Left colon (tissue), 2 donors: ENCODE results near the gene XPO1. TPM values are rescaled to one million over a fixed set of nuclear protein-coding genes. Genes with fewer than 3 reads are reported as not detected.
"Not testable (repeated sequence)": the region's sequence is repeated elsewhere in the genome, so short reads cannot be mapped to it uniquely, and the experiment has no call there.

Experiments
- ATAC-seq: fragments of 200-7000 bp; cut with Tn5 transposase; one replicate; pipeline ENCODE4 v1.9.1; 2020; ENCODE audit warnings: mild to moderate bottlenecking, moderate library complexity
- DNase-seq, 2 donors: peaks; one replicate each; pipeline ENCODE4 v3.0.0-alpha.2; 2020
- intact Hi-C, 2 donors: fragments of 100-400 bp; cut with DNase I in 1 of 2; cut with micrococcal nuclease in 1 of 2; formaldehyde crosslinking; loops; one replicate each; pipeline versions ENCODE4 v1.11.2 to v1.14.0; 2022; cut with DNase I, micrococcal nuclease
- total RNA-seq, 2 donors: library from RNA; stranded (reverse); fragmentation: NEBNext Ultra II Directional; extraction: Animal tissue kit (Norgen Biotek cat#: 25700); gene quantifications; one replicate each; pipeline ENCODE4 v1.2.1, GENCODE V29; 2021
- donor health status: DM: no; HTN: no; CAD: no.
- donor health status: DM: yes; HTN: yes; CAD: no.

XPO1 gene
- total RNA-seq, 2 donors from 2014 or later, result 58.3 to 62.6 TPM

DNA sequence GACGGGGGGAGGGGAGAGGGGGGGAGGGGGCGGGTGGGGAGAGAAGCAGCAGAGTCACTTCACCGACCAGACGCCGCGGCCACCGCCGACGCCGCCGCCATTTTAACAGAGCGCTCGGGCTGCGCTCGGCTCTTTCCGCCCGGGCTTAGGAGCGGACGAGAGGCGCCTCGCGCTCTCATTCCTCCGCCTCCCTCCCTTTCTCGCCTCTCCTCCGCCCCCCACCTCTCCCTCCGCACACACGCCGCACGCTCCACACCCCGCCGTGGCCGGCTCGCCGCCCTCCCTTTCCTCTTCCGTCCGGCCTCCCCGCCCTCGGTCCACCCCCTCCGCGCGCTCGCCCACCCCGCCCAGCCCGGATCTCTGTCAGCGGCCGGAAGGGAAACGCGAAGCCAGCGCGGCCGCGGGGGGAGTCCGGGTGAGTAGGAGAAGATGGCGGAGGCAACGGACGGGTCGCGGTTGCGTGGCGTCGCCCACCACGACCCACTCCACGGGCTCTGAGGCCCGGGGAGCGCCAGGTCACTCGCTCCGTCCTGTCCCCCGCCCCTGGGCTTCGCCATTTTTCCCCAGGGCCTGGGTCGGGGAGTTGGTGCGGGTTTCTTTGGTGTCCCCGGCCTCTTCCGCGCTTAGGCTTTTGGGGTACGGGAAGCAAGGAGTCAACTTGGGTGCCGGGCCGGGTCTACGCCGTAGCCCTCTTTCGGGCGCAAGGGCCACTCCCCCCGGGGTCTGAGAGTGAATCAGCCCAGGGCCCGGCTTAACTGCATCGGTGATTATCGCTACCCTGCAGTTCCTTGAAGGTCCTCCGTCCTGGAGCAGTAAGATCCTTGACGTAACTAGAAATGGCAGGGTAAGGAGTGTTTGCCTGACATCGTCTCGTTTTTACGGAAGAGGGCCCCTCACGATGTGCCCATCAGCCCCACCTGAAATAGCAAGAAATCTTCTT lies 66.9 kb downstream of the XPO1 start, which contains the start of gene USP34:
USP34 (minus strand) TSS at position 123 of the 940 bp plus-strand sequence. CDS start 395 bp downstream, outside the sequence.
- DNase-seq, result peak; percentile 96 to 97
- intact Hi-C loops, result no loop called here
- peak; percentile 88 for ATAC-seq

DNA sequence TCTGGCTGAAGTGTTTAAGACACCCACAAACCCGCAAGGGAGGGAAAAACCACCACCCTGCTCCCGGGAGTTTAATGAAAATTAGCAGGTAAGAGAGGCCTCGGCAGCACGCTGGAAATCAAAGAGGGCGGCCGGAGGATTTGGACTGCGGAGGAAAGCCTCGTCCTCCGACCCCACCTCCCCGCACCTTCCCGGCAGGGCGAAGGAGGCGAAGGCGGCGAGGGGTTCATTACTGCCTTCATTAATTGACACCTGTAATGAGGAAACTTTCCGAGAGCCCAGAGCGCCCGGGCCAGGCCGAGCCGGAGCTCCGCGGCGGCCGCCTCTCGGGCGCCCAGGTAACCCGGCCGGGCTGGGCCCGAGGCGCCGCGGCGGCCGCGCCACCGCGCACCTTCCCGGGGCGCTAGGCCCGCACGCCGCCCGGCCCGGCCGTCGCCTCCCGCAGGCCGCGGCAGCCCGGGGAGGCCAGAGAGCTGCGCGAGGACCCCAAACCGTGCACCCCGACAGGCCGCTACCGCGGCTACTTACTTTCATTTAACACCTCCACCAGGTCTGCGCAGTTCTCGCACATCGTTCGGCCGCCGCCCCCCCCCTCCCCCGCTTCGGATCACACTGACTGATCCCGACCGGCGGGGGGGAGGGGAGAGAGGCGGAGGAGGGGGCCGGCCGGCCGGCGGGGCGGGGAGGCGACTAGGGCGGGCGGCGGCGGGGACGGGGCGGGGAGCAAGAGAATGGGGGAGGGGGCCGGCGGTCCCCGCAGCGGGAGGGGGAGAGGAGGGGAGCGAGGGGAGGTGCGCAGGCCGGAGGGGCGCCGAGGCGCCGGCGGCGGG lies 67.8 kb downstream of the XPO1 start:
- intact Hi-C loops, result no loop called here
- DNase-seq (peak; percentile 90 to 94), ATAC-seq (peak; percentile 70)

DNA sequence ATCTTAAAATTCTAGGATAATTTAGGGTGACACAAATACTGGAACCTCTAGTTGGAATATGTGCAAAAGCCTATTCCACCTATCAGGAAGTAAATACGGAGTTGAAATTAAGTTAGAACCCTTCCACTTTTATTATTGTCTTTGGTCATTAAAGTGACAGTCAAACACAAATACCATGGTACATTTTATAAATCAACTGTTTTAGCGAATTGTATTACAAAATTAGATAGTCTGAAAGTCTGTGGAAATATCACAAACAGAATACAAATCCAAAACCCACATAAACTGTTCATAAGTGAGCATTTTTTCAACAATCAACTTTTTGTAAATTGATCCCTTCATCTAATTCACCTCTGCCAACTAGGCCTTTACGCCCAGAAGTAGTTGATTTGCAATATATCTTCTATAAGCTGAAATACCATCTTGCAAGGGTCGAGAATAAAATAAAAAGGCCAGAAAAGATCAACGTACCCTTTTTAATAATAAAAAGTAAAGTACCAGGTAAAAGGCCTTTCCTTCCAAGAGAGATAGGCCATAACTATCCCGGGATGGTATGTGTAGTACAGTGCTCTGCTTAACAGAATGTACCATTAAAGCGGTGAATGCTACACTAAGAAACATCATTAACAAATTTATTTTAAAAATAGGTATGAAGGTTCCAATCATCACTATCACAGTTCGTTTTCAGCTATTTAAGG lies 68.6 kb downstream of the XPO1 start:
- ATAC-seq (no peak), DNase-seq (no peak)
- intact Hi-C loops, result no loop called here

DNA sequence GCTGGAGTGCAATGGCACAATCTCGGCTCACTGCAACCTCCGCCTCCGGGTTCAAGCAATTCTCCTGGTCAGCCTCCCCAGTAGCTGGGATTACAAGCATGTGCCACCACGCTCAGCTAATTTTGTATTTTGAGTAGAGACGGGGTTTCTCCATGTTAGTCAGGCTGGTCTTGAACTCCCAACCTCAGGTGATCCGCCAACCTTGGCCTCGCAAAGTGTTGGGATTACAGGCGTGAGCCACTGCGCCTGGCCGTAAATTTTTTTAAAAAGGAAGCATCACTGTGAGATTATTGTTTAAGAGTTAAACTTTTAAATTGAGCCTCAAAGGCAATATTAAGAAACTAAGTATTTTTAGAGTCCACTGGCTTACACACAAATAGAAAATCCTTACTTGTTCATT lies 69.9 kb downstream of the XPO1 start:
- ATAC-seq, intact Hi-C loops, DNase-seq: not testable (repeated sequence)

DNA sequence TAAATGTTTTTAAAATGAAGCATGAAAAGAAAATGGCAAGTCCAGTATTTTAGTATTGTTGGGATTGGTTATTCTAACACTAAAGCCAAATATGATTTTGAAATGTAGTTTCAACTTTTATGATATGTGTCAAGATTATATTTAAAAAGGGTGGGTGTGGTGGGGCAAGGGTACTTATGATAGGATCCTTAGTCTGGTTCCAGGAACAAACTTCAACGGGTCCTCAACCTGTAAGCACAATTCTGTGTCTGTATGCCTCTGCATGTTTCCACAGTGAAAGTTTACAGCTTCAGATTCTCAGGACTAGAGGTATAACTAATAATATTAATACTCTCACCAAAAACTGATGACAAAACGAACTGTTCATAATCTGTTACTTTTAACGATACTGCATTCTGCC lies 73.1 kb downstream of the XPO1 start:
- DNase-seq, result no peak
- peak; percentile 63 for ATAC-seq
- intact Hi-C loops, result no loop called here

DNA sequence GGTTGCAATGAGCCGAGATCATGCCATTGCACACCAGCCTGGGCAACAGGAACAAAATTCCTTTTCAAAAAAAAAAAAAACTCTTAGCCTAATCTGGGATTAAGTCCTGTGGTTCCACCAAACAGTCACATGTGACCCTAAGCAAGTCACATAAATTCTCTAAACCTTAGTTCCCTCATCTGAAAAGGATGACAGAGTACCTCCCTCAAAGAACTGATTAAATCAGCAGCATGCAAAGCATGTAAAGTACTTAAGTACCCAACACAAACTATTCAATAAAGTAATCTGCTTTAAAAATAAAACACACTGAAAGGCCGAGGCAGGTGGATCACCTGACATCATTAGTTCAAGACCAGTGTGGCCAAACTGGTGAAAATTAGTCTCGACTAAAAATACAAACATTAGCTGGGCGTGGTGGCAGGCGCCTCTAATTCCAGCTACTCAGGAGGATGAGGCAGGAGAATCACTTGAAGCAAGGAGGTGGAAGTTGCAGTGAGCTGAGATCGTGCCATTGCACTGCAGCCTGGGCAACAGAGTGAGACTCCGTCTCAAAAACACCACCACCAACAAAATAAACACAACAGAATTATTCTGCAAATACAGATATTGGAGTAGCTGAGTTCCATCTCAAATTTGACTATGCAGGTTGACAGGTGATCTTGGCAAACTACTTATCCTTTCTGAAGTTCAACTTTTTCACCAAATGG lies 74.2 kb downstream of the XPO1 start:
- intact Hi-C loops, result no loop called here
- DNase-seq, result no peak
- ATAC-seq, result no peak

DNA sequence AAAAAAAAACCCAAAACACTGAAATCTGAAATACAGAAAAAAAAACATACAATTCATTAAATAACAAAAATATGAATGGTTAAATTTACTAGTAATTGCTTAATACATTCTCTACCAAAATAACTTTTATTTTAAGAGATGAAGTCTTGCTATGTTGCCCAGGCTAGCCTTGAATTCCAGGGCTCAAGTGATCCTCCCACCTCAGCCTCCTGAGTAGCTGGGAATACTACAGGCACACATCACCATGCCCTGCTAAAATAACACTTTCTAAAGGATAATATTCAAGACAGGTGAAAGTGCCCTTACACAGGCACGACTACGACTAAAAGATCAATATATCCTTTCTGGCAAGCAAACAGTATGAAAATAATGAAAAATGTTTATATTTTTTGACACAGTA lies 76.8 kb downstream of the XPO1 start:
- intact Hi-C loops, result no loop called here
- no peak for ATAC-seq

DNA sequence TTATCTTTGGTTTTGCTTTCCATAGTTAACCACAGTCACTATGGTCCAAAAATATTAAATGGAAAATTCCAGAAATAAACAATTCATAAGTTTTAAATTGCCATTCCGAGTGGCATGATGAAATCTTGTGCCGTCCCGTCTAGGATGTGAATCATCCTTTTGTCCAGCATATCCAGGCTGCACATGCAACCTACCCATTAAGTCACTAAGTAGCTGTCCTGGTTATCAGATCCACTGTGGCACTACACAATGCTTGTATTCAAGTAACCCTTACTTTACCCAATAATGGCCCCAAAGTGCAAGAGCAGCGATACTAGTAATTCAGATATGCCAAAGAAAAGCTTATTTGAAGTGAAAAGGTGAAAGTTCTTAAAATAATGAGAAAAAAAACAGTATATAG lies 78.0 kb downstream of the XPO1 start:
- ATAC-seq (no peak), DNase-seq (no peak)
- intact Hi-C loops, result no loop called here

More for the DNA sequence above, 76.8 kb downstream of the XPO1 start:
- no peak for DNase-seq

DNA sequence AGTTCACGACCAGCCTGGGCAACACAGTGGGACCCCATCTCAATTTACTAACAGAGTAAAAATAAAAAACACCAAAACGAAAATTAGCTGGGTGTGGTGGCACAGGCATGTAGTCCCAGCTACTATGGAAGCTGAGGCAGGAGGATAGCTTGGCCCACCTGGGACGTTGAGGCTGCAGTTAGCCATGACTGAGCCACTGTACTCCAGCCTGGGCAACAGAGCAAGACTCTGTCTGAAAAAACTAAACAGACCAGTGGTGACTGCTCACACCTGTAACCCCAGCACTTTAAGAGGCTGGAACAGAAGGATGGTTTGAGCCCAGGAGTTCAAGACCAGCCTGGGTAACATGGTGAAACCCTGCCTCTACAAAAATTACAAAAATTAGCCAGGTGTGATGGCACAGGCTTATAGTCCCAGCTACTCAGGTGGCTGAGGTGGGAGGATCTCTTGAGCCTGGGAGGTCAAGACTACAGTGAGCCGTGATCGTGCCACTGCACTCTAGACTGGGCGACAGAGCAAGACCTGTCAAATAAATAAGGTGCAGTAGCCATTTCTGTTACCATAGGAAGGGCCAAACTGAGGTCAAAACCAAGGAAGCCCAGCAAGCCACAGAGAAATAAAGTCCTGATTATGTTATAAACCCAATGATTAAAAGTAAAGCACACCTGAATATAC lies 81.3 kb downstream of the XPO1 start:
- no peak for DNase-seq
- intact Hi-C loops, result no loop called here
- no peak for ATAC-seq

DNA sequence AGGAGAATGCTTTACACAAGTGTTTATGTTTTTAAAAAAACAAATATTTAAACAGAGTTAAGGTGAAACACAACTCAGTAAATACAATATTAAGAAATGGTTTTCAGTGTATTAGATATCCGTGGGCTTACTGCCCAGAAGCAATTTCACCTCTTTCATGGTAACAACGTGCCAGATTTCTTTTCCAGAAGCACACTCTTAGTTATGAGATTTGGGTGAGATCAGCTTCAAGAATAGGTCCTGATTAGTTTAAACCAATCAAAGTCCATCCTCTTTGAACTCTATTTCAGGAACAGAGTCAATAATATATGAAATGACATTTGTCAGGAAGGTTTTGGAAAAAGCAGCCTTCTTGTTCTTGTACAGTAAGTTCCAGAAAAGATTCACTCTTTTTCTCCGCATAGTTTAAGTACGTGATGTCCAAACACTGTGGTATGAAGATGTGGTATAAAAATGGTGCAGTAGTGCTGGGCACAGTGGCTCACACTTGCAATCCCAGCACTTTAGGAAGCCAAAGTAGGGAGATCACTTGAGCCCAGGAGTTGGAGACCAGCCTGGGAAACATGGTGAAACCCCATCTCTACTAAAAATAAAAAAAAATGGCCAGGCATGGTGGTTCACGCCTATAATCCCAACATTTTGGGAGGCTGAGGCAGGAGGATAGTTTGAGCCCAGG lies 81.9 kb downstream of the XPO1 start:
- DNase-seq (no peak), ATAC-seq (peak; percentile 45)
- intact Hi-C loops, result no loop called here

DNA sequence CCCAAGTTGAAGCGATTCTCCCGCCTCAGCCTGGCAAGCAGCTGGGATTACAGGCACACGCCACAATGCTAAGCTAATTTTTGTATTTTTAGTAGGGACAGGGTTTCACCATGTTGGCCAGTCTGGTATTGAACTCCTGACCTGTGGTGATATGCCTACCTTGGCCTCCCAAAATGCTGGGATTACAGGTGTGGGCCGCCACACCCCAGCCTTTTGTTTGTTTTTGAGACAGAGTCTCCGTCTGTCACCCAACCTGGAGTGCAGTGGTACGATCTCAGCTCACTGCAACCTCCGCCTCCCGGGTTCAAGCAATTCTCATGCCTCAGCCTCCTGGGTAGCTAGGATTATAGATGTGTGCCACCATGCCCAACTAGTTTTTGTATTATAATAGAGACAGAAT lies 83.2 kb downstream of the XPO1 start:
- intact Hi-C loops, ATAC-seq, DNase-seq: not testable (repeated sequence)

DNA sequence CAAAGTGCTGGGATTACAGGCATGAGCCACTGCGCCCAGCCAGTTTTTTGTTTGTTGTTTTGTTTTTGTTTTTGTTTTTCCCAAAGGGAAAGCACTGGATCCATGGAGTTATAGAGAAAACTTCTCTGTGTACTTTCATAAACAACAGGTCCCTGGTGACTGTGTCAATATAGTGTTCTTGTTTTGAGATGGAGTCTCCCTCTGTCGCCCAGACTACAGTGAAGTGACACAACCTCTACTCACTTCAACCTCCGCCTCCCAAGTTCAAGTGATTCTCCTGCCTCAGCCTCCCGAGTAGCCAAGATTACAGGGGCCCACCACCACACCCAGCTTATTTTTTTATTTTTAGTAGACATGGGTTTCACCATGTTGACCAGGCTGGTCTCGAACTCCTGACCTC lies 83.8 kb downstream of the XPO1 start:
- intact Hi-C loops, result no loop called here
- DNase-seq (no peak), ATAC-seq (no peak)

DNA sequence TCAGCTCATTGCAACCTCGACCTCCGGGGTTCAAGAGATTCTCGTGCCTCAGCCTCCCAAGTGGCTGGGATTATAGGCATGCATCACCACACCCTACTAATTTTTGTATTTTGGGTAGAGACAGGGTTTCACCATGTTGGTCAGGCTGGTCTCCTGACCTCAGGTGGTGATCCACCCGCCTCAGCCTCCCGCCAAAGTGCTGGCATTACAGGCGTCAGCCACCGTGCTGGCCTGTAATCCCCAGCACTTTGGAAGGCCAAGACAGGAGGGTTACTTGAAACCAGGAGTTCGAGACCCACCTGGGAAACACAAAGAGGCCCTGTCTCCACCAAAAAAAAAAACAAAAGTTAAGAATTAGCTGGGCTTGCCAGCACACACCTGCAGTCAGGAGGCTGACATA lies 85.8 kb downstream of the XPO1 start:
- intact Hi-C loops, result no loop called here
- DNase-seq, result no peak

DNA sequence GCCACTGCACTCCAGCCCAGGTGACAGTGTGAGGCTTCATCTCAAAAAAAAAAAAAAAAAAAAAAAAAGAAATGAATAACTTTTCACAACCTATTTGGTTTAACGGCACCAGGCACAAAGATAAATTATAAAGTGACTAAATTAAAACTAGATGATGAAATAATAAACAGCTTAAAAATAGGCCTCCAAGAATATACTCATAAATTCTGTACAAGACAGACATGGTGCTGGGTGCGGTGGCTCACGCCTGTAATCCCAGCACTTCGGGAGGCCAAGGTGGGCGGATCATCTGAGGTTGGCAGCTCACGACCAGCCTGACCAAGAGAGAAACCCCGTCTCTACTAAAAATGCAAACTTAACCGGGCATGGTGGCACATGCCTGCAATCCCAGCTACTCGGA lies 87.0 kb downstream of the XPO1 start:
- intact Hi-C loops, result no loop called here
- ATAC-seq (no peak), DNase-seq (no peak)

More for the DNA sequence above, 85.8 kb downstream of the XPO1 start:
- ATAC-seq, result no peak

DNA sequence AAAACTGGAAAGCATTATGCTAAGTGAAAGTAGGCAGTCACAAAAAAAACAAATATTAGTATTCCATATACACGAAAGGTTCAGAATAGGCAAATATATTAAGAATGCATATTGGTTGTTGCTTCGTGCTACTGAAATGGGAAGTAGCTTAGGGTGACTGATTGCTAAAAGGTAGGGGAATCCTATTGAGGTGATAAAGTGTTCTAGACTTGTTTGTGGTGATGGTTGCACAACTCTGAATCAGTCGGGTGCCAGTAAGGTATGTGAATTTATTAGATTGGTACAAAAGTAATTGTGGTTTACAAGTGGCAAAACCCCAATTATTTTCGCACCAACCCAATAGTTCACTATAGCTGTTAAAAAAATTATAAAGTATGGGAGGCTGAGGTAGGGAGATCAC lies 88.0 kb downstream of the XPO1 start:
- ATAC-seq (no peak), DNase-seq (no peak)
- intact Hi-C loops, result no loop called here

DNA sequence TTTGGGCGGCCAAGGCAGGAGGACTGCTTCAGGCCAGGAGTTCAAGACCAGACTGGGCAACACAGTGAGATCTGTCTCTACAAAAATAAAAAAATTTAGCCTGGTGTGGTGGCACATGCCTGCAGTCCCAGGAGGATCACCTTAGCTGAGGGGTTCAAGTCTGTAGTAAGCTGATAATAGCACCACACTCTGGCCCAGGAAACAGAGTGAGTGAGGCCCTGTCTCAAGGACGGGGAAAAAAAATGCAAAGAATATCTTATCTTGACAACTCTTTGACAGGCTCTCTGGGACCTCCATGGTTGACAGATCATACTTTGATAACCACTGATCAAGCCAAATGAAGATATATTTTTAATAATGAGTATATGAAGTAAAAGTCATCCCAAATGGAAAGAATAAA lies 89.9 kb downstream of the XPO1 start:
- ATAC-seq (no peak), DNase-seq (no peak)
- intact Hi-C loops, result no loop called here

DNA sequence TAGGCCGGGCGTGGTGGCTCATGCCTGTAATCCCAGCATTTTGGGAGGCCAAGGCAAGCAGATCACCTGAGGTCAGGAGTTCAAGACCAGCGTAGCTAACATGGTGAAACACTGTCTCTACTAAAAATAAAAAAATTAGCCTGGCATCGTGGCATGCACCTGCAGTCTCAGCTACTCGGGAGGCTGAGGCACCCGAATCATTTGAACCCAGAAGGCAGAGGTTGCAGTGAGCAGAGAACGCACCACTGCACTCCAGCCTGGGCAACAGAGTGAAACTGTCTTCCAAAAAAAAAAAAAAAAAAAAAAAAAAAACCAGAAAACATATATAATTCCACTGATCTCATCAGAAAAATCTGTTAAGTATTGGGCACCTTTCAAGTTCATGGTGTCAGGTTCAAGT lies 91.2 kb downstream of the XPO1 start:
- ATAC-seq, intact Hi-C loops, DNase-seq: not testable (repeated sequence)
